GM19324 (cell line): ENCODE data around the gene PUS1.

Experiments
- ATAC-seq: cut with Tn5 transposase; IDR thresholded peaks from one replicate; pipeline ENCODE4 v1.9.1; 2021; ENCODE audit warnings: mild to moderate bottlenecking, moderate library complexity; ENCODE audit not compliant: unreplicated experiment, low FRiP score

The PUS1 gene

DNA sequence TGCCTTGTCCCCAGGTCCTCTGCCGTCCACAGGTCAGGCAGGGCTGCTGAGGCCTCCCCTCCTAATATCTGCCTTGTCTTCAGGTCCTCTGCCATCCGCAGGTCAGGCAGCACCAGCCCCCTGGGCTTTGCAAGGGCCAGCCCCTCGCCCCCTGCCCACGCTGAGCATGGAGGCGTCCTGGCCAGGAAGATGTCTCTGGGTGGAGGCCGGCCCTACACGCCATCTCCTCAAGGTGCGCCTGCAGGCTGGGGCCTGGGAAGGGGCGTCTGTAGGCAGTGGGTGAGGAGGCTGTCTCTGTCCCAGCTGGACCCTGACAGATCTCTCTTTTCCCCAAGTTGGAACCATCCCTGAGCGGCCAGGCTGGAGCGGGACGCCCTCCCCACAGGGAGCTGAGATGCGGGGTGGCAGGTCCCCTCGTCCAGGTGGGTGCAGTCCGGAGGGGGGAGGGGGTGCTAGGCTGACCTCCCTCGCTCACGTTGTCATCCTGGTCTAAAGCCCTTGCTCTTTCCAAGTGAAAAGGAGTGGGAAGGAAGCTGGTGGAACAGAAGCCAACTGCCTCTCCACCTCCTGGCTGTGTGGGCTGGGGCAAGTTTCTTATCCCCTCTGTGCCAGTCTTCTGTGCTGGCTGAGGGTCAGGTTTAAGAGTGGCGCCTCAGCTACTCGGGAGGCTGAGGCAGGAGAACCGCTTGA, 13.9 kb upstream of the PUS1 start:
- no peak for ATAC-seq

DNA sequence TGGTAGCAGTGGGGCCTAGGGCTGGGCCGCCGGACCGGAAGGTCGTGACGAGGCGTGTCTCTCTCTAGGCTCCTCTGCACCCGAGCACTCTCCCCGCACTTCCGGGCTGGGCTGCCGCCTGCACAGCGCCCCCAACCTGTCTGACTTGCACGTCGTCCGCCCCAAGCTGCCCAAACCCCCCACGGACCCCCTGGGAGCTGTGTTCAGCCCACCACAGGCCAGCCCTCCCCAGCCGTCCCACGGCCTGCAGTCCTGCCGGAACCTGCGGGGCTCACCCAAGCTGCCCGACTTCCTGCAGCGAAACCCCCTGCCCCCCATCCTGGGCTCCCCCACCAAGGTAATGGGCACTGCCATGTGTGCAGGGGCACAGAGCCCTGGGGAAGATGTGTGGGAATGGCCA, 13.3 kb upstream of the PUS1 start:
- no peak for ATAC-seq

GRCh38 chr12:131916306-131917138, 12.6 kb upstream of the PUS1 start:
- ATAC-seq: no peak

DNA sequence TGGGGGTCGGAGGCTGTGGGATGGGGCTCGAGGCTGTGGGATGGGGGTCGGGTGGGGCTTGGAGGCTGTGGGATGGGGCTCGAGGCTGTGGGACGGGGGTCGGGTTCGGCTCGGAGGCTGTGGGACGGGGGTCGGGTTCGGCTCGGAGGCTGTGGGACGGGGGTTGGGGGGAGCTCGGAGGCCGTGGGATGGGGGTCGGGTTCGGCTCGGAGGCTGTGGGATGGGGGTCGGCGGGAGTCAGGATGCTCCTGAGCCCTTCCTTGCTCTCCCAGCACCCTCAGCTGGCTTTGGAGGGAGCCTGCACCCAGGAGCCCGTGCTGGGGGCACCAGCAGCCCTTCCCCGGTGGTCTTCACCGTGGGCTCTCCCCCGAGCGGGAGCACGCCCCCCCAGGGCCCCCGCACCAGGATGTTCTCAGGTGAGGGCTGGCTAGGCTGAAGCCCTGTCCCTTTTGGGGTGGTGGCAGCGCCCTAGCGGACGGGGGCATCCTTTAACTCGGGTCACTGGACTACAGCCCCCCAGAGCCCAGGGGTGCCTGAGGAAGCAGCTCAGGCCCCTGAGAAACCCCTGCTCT, 11.9 kb upstream of the PUS1 start:
- ATAC-seq: no peak

- ATAC-seq: no peak
These were observed 11.3 kb upstream of the PUS1 start for GRCh38 chr12:131917711-131918306.

DNA sequence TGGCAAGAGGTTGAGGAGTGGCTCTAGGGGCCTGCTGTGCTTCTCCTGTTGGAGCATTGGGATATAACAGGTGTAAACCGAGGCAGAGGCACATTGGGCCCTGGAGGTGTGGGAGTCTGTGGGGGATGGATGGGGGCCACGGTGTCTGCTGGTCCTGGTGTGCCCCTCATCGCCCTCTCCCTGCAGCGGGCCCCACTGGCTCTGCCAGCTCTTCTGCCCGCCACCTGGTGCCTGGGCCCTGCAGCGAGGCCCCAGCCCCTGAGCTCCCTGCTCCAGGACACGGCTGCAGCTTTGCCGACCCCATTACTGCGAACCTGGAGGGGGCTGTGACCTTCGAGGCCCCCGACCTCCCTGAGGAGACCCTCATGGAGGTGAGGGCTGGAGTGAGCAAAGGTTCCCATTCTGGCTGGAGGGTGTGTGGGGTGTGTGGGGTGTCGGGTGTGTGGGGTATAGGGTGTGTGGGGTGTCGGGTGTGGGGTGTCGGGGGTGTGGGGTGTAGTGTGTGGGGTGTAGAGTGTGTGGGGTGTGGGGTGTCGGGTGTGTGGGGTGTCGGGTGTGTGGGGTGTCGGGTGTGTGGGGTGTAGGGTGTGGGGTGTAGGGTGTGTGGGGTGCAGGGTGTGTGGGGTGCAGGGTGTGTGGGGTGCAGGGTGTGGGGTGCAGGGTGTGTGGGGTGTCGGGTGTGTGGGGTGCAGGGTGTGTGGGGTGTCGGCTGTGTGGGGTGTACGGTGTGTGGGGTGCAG, 10.6 kb upstream of the PUS1 start:
- no peak for ATAC-seq

DNA sequence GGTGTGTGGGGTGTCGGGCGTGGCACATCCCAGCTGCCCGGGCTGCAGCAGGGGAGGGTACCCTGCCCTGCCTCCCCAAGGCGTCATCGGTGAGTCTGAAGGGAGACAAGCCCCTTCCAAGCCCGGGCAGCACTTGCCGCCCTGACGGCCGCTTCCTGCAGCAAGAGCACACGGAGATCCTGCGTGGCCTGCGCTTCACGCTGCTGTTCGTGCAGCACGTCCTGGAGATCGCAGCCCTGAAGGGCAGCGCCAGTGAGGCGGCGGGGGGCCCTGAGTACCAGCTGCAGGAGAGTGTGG, 10.1 kb upstream of the PUS1 start:
- ATAC-seq: no peak

DNA sequence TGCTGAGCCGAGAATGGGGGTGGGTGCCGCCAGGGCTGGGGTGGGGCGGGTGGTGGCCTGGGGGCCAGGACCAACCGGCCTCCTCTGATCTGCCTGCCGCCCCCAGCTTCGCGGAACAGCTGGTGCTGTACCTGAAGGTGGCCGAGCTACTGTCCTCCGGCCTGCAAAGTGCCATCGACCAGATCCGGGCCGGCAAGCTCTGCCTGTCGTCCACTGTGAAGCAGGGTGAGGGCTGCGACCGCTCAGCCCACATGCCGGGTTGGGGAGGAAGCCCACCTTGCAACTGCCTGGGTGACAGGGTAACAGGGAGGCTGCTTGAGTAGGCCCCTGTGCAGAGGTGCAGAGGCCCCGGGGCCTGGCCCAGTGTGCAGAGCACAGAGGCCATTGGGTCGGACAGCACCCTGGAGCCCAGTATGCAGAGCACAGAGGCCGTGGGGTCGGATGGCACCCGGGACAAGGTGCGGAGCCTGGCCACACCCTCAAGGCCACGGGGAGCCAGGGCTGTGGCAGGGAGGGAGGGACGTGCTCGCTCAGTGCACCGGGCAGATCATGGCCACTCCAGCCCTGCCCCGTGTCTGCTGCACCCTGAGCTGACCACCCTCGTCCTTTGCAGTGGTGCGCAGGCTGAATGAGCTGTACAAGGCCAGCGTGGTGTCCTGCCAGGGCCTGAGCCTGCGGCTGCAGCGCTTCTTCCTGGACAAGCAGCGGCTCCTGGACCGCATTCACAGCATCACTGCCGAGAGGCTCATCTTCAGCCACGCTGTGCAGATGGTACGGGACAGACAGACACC, 9.5 kb upstream of the PUS1 start:
- ATAC-seq: no peak

DNA sequence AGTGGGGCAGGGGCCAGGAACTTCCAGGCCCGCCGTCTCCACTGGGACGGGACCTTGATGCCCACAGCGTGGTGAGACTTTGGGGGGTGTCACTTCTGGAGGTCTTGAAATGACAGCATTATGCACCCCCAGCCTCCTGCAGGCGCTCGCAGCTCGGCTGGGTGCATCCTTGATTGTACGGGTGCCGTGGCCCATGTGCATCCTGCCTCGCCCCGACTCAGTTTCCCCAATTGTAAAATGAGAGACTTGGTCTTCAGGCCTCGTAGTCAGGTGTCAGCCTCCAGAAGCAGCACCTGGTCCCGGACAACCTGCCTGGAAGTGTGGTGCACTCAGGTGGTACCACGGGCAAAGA, 8.9 kb upstream of the PUS1 start:
- ATAC-seq: no peak

DNA sequence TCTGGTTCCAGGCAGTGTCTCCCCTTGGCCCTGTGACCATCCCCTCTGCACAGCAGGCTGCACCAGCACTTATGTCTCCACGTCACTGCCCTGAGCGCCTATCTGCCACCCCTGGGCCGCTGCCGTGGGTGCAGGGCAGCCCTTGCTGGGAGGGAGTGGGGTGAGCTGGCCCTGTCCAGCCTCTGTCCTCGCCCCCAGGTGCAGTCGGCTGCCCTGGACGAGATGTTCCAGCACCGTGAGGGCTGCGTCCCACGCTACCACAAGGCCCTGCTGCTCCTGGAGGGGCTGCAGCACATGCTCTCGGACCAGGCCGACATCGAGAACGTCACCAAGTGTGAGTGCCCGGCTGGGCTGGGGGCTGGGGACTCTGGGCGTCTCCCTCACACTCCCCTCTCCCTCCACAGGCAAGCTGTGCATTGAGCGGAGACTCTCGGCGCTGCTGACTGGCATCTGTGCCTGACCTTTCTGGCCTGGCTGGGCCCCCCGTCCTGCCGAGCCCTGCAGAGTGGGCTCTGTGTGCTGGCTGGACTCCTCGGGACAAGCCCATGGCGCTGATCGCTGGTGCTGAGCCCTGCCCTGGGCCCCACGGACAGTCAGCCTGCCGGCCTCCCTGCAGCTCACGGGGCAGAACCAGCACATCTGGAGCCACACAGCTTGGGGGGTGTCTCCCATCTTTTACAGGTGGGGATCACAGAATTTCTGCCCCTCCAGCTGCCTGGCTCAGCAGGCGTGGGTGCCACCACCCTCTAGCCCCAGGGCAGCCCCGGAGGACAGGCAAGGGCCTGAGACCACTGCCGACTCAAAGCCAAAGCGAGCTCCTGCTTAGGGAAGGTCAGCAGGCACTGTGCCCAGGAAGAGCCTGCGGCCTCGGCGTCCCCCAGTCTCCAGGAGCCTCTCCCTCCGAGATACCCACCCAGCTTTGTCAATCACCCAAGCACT, 7.9 kb upstream of the PUS1 start:
- no peak for ATAC-seq

DNA sequence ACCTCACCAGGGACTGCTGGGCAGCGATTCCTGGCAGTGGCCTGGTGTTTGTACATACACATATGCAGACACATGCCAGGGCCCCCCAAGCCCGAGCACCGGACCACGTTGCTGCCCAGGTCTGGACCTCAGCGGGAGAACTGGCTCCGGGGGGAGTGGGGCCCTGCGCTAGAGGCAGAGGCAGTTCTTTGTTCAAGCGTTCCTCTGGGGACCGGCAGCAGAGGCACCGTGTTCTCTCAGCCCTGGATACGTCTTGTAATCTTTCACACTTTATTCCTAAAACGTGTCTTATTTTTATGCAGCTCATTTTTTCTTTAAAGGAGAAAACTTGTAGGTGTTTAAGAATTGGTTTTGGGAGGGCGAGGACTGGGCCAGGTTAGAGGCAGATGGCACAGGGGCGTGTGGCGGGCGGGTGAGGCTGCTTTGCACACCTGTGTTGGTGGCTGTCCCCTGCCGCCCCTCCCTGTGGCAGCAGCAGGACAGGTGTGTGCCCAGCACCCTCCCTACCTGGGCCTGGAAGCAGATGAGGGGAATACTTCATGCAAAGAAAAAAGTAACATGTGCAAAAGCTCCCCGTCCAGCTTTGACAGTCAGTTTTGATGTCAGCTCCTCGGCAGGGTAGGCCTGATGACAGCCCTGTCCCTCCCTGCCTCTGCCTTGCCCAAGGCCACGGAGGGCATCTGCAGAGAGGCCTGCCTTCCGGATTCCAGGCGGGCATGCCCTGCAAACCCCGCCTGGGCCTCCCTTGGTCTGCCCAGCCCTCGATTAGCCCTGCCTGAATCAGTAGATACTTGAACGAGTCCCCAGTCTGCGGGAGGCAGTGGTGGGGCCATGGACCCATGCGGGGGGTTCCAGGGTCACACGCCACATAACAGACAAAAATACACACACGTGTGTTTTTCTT, 7.0 kb upstream of the PUS1 start:
- no peak for ATAC-seq

GRCh38 chr12:131922772-131923171, 6.3 kb upstream of the PUS1 start:
- ATAC-seq: no peak

DNA sequence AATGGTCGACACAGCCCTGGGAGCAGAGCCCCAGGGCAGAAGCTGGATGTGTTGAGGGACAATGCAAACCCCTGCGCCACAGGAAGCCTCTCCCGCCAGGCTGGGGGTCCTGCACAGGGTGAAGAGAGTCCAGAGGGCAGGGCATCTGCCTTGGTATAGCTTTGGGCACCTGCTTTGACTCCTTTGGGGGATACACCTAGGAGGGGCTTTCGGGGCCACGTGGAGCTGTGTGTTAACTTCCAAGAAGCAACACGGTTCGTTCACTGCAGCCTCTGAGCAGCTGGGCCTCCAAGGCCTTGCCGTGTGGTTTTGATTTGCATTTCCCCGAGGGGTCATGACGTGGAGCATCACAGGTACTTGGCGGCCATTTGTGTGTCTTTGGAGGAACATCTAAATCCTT, 5.8 kb upstream of the PUS1 start:
- peak; percentile 69 for ATAC-seq

GRCh38 chr12:131927110-131928079, 1.7 kb upstream of the PUS1 start:
- ATAC-seq: no peak

DNA sequence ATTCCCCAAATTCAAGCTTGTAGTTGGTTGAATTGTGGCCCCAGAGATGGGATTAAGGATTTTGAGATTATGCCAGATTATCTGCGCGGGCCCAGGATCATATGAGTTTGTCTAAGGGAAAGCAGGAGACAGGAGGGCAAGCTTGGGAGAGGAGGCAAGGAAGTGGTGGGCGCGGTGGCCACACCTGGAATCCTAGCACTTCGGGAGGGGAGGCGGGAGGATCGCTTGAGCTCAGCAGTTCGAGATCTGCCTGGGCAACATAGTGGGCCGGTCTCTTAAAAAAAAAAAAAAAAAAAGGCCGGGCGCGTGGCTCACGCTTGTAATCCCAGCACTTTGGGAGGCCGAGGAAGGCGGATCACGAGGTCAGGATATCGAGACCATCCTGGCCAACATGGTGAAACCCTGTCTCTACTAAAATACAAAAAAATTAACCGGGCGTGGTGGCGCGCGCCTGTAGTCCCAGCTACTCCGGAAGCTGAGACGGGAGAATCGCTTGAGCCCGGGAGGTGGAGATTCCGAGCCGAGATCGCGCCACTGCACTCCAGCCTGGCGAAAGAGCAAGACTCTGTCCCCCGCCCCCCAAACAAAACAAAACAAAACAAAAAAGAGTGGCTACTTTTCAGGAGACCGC, 881 bp upstream of the PUS1 start:
- peak; percentile 1 for ATAC-seq
